ENCODE measurements around the gene CD99.

GRCh38 chrX:2680486-2681348 lies 10.4 kb upstream of the CD99 start:
- TF ChIP-seq CTCF (IDR thresholded peaks at IDR 0.05; ENCODE audit: extremely low read depth in 1 of 2, insufficient read depth in 1 of 2, low read depth in 1 of 2, low read length in 2 of 2): no peak
- no peak for TF ChIP-seq POLR2A (IDR thresholded peaks at IDR 0.05; ENCODE audit: low read depth, low read length)
- no peak for TF ChIP-seq POLR2AphosphoS5 (IDR thresholded peaks at IDR 0.05; ENCODE audit: insufficient read depth, low read depth, low read length)

All from endothelial cell of umbilical vein (primary cell).